A549 (cell line): ENCODE results near the gene NIN. TPM values are rescaled to one million over a fixed set of nuclear protein-coding genes. Genes with fewer than 3 reads are reported as not detected.

Experiments
- ATAC-seq, 2 experiments: fragments of 200-7000 bp in 1 of 2; fragments of >200 bp in 1 of 2; cut with Nextera tagmentation in 1 of 2; cut with Tn5 transposase in 1 of 2; 3 replicates each; pipeline versions ENCODE4 v1.8.0 to v1.9.1; 2018 to 2020; ENCODE audit warnings: mild to moderate bottlenecking in 1 of 2, moderate library complexity in 1 of 2
- CTCF ChIA-PET: fragments of 300-600 bp; sonication (Branson Sonifier 250); formaldehyde crosslinking; extraction: SDS; loops from one replicate; lab custom pipeline; 2021; ENCODE audit warnings: antibody characterized with exemption, inconsistent platforms; lab: Yijun Ruan, JAX
- POLR2A ChIA-PET: fragments of 350-600 bp; formaldehyde crosslinking; extraction: SDS; loops from one replicate; lab custom pipeline; 2021; ENCODE audit warnings: antibody characterized with exemption, inconsistent platforms; lab: Yijun Ruan, JAX
- DNase-seq, 2 experiments: peaks; one replicate each; pipeline versions ENCODE4 v3.0.0 to v3.0.0-alpha.2; 2011 to 2016; ENCODE audit warnings: low read depth in 1 of 2, low spot score in 1 of 2
- FAIRE-seq: peaks from 2 replicates; lab custom pipeline; 2011; peaks lifted over from hg19 to GRCh38; lab: Jason Lieb, UNC
- H3K27ac ChIP-seq, 2 experiments: fragments of >200 bp; sonication (Bioruptor Twin); formaldehyde crosslinking; 3 replicates each; pipeline ENCODE4 v1.5.1; 2016 to 2017
- H3K4me1 ChIP-seq: fragments of >200 bp; sonication (Bioruptor Twin); formaldehyde crosslinking; 3 replicates; pipeline ENCODE4 v1.6.1; 2016
- H3K4me2 ChIP-seq: fragments of >200 bp; sonication (Bioruptor Twin); formaldehyde crosslinking; 3 replicates; pipeline ENCODE4 v1.6.1; 2016
- H3K4me3 ChIP-seq: fragments of >200 bp; sonication (Bioruptor Twin); formaldehyde crosslinking; 3 replicates; pipeline ENCODE4 v1.5.1; 2016
- H3K9me3 ChIP-seq: fragments of >200 bp; sonication (Bioruptor Twin); formaldehyde crosslinking; 3 replicates; pipeline ENCODE4 v1.6.1; 2016
- CBX8 ChIP-seq: fragments of 200-600 bp; sonication (generic); IDR thresholded peaks from 2 replicates; pipeline ENCODE4 v1.6.1; 2016
- CHD4 ChIP-seq: fragments of 200-600 bp; sonication (generic); IDR thresholded peaks from 2 replicates; pipeline ENCODE4 v1.6.1; 2016; ENCODE audit warnings: antibody characterized with exemption, mild to moderate bottlenecking, borderline replicate concordance
- EHMT2 ChIP-seq: fragments of 200-600 bp; sonication (generic); IDR thresholded peaks from 2 replicates; pipeline ENCODE4 v1.6.1; 2016; ENCODE audit warnings: antibody characterized with exemption, low read depth, mild to moderate bottlenecking, moderate library complexity
- FOSB ChIP-seq: fragments of 250-450 bp; sonication (Bioruptor Pico); IDR thresholded peaks from 2 replicates; pipeline ENCODE4 v1.5.0; 2020; ENCODE audit warnings: mild to moderate bottlenecking, moderate library complexity
- GATA3 ChIP-seq: IDR thresholded peaks from 2 replicates; pipeline ENCODE4 v1.6.1; 2012; ENCODE audit warnings: borderline replicate concordance
- HDAC2 ChIP-seq: fragments of 200-600 bp; sonication (generic); IDR thresholded peaks from 2 replicates; pipeline ENCODE4 v1.6.1; 2016
- HOXB13 ChIP-seq: fragments of 250-450 bp; sonication (Bioruptor Pico); IDR thresholded peaks from 2 replicates; pipeline ENCODE4 v1.5.0; 2020; ENCODE audit warnings: low read depth, mild to moderate bottlenecking, moderate library complexity
- JUNB ChIP-seq: fragments of >200 bp; sonication (Bioruptor Twin); formaldehyde crosslinking; IDR thresholded peaks from 2 replicates; pipeline ENCODE4 v1.6.1; 2016
- KDM1A ChIP-seq: fragments of 200-600 bp; sonication (generic); IDR thresholded peaks from 2 replicates; pipeline ENCODE4 v1.6.1; 2016; ENCODE audit warnings: low read depth, mild to moderate bottlenecking
- MYC ChIP-seq: IDR thresholded peaks from 2 replicates; pipeline ENCODE4 v1.6.1; 2012; ENCODE audit warnings: mild to moderate bottlenecking, inconsistent platforms, low read length, improper control_type of control experiment, borderline replicate concordance
- NFE2L2 ChIP-seq: fragments of 150-350 bp; conservative IDR thresholded peaks from 2 replicates; pipeline ENCODE4 v1.6.1; 2014; ENCODE audit warnings: low read length
- POLR2A ChIP-seq: IDR thresholded peaks from 2 replicates; pipeline ENCODE4 v1.6.1; 2012; ENCODE audit warnings: mild to moderate bottlenecking, low read length
- POLR2AphosphoS2 ChIP-seq: conservative IDR thresholded peaks from 2 replicates; pipeline ENCODE4 v1.6.1; 2012; ENCODE audit warnings: low read length, improper control_type of control experiment, inconsistent platforms
- RNF2 ChIP-seq: fragments of 200-600 bp; sonication (generic); IDR thresholded peaks from 2 replicates; pipeline ENCODE4 v1.6.1; 2016; ENCODE audit warnings: low read depth, mild to moderate bottlenecking, antibody characterized with exemption, moderate library complexity, borderline replicate concordance
- TP53 ChIP-seq: fragments of 250-450 bp; sonication (Bioruptor Pico); IDR thresholded peaks from 2 replicates; pipeline ENCODE4 v1.5.0; 2021; ENCODE audit warnings: mild to moderate bottlenecking, moderate library complexity
- ZC3H11A ChIP-seq: fragments of 450-650 bp; IDR thresholded peaks from 2 replicates; pipeline ENCODE4 v1.6.1; 2014; ENCODE audit warnings: antibody characterized with exemption, mild to moderate bottlenecking
- ZFP36 ChIP-seq: fragments of 450-650 bp; IDR thresholded peaks from 2 replicates; pipeline ENCODE4 v1.6.1; 2014; ENCODE audit warnings: borderline replicate concordance; ENCODE audit not compliant: partially characterized antibody
- ZNF302 ChIP-seq: fragments of 250-450 bp; sonication (Bioruptor Pico); IDR thresholded peaks from 2 replicates; pipeline ENCODE4 v1.9.0; 2021; ENCODE audit warnings: inconsistent platforms, mild to moderate bottlenecking, moderate library complexity
- WGBS: methylation state at CpG from one replicate; pipeline ENCODE4 v1.1.6; 2017; ENCODE audit errors: missing lambda C conversion rate; 5-methylcytosine and 5-hydroxymethylcytosine counted together
- polyA plus RNA-seq, 4 experiments: library from polyadenylated mRNA; depleted of rRNA in 3 of 4; stranded (reverse); fragments of >200 nt; fragmentation: RNase III in 1 of 4; extraction: RNeasy Plus Mini Kit Qiagen cat#74134 plus additional on column Dnase treatment in 1 of 4; gene quantifications; 2 replicates in 3 of 4; 3 replicates in 1 of 4; pipeline ENCODE4 v1.2.3, GENCODE V29; 2011 to 2017
- TF ChIP-seq, protein P1 (sequence below): IDR thresholded peaks from 2 replicates; pipeline ENCODE4 v1.6.1; 2012
- TF ChIP-seq, protein P2 (sequence below): fragments of 450-650 bp; IDR thresholded peaks from 2 replicates; pipeline ENCODE4 v1.6.1; 2014; ENCODE audit warnings: antibody characterized with exemption
- TF ChIP-seq, protein P3 (sequence below): fragments of 250-450 bp; sonication (Bioruptor Pico); IDR thresholded peaks from 2 replicates; pipeline ENCODE4 v1.5.0; 2021; ENCODE audit warnings: mild to moderate bottlenecking, moderate library complexity, borderline replicate concordance
- TF ChIP-seq, protein P4 (sequence below): fragments of >200 bp; sonication (Bioruptor Twin); formaldehyde crosslinking; IDR thresholded peaks from 3 replicates; pipeline ENCODE4 v1.6.1; 2016

Gene NIN
- polyA plus RNA-seq, 2 of the 4 experiments (the other 2 are of a cell fraction), result 12.4 to 19.5 TPM

DNA sequence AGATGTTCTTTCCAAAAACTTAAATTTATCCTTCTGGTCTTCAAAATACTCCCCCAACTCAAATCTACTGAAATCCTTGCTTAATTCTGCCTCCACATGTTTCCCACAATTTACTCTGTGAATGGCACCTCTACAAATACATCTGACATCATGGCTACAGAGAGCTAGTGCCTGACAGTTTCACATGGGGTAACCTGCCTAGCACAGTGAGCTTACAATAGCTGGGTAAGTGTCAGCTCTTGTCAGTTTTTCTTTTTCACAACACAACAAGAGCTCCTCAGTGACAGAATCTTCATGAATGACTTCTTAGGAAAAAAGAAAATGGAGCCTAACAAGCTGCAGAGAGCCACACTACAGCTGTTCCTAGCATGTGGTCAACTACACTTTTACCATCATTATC lies 54.4 kb downstream of the NIN start:
- H3K4me2 ChIP-seq, result no peak overlapping the region

DNA sequence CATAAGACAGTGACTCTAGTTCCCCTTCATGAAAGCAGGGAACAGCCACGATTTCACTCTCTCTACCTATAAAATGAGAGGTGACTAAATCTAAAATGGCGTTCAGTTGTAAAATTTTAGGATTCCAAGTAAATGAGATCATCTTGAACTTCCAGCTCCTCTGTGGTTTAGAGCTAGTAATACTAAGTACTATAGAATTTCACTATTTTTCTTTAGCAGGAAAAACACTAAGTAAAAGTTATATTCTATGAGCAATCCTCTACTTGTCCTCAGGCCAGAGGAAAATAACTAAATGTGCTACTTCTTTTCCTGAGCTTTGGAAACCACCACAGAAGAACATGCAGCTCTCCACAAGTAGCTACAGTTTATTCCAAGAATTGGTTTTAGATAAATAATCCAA lies 55.6 kb downstream of the NIN start:
- H3K4me1 ChIP-seq, result peaks cover 5% of the 10 kb centered on the region; the same call in 1 of the 3 replicates
- CTCF ChIA-PET, result interaction anchor here (0.8 to 8.6 kb wide), 13 partner anchors 9 to 498 kb away, joined by 3 to 151 read pairs (median 30); no protein-coding TSS in a partner anchor
- H3K4me2 ChIP-seq, result no peak overlapping the region
- TF ChIP-seq POLR2A, result no peak
- TF ChIP-seq HDAC2, result no peak
- TF ChIP-seq ZNF302 (CRISPR knock-in tag), result no peak
- no peak for TF ChIP-seq NFE2L2
- no peak for TF ChIP-seq RNF2
- no peak for TF ChIP-seq JUNB
- TF ChIP-seq TP53 (CRISPR knock-in tag), result no peak
- TF ChIP-seq, all 56 proteins: peak for 0
- DNase-seq (no peak), FAIRE-seq (no peak), ATAC-seq (no peak)
- POLR2A ChIA-PET, result interaction anchor here (0.6 to 3.9 kb wide), 2 partner anchors 10 to 107 kb away, joined by 13 to 20 read pairs; partner anchors contain the start of gene SAV1
- Histone ChIP-seq H3K4me3 (no peak overlapping the region), H3K9me3 (no peaks in the 10 kb centered on the region), H3K27ac (no peak overlapping the region)
- WGBS, result 32% methylated on average over 2 of the region's 2 CpGs

More for the DNA sequence above, 54.4 kb downstream of the NIN start:
- FAIRE-seq (no peak), ATAC-seq (no peak), DNase-seq (no peak)
- POLR2A ChIA-PET, result interaction anchor here (3.9 kb wide), 1 partner anchor 108 kb away, joined by 20 read pairs; the partner anchor contains the start of gene SAV1
- CTCF ChIA-PET, result interaction anchor here (1.2 to 8.6 kb wide), 17 partner anchors 11 to 236 kb away, joined by 3 to 151 read pairs (median 18); no protein-coding TSS in a partner anchor
- Histone ChIP-seq H3K4me1 (peaks cover 5% of the 10 kb centered on the region; the same call in 1 of the 3 replicates), H3K9me3 (no peaks in the 10 kb centered on the region), H3K4me3 (no peak overlapping the region), H3K27ac (no peak overlapping the region)
- TF ChIP-seq POLR2AphosphoS2 (no peak), KDM1A (no peak), CHD4 (no peak), MYC (no peak), POLR2A (no peak), HOXB13 (CRISPR knock-in tag) (no peak)
- TF ChIP-seq, protein P1, sequence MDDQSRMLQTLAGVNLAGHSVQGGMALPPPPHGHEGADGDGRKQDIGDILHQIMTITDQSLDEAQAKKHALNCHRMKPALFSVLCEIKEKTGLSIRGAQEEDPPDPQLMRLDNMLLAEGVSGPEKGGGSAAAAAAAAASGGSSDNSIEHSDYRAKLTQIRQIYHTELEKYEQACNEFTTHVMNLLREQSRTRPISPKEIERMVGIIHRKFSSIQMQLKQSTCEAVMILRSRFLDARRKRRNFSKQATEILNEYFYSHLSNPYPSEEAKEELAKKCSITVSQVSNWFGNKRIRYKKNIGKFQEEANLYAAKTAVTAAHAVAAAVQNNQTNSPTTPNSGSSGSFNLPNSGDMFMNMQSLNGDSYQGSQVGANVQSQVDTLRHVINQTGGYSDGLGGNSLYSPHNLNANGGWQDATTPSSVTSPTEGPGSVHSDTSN, result no peak
- TF ChIP-seq, protein P2, sequence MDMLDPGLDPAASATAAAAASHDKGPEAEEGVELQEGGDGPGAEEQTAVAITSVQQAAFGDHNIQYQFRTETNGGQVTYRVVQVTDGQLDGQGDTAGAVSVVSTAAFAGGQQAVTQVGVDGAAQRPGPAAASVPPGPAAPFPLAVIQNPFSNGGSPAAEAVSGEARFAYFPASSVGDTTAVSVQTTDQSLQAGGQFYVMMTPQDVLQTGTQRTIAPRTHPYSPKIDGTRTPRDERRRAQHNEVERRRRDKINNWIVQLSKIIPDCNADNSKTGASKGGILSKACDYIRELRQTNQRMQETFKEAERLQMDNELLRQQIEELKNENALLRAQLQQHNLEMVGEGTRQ, result no peak
- TF ChIP-seq, protein P3, sequence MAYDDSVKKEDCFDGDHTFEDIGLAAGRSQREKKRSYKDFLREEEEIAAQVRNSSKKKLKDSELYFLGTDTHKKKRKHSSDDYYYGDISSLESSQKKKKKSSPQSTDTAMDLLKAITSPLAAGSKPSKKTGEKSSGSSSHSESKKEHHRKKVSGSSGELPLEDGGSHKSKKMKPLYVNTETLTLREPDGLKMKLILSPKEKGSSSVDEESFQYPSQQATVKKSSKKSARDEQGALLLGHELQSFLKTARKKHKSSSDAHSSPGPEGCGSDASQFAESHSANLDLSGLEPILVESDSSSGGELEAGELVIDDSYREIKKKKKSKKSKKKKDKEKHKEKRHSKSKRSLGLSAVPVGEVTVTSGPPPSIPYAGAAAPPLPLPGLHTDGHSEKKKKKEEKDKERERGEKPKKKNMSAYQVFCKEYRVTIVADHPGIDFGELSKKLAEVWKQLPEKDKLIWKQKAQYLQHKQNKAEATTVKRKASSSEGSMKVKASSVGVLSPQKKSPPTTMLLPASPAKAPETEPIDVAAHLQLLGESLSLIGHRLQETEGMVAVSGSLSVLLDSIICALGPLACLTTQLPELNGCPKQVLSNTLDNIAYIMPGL (CRISPR knock-in tag), result no peak

DNA sequence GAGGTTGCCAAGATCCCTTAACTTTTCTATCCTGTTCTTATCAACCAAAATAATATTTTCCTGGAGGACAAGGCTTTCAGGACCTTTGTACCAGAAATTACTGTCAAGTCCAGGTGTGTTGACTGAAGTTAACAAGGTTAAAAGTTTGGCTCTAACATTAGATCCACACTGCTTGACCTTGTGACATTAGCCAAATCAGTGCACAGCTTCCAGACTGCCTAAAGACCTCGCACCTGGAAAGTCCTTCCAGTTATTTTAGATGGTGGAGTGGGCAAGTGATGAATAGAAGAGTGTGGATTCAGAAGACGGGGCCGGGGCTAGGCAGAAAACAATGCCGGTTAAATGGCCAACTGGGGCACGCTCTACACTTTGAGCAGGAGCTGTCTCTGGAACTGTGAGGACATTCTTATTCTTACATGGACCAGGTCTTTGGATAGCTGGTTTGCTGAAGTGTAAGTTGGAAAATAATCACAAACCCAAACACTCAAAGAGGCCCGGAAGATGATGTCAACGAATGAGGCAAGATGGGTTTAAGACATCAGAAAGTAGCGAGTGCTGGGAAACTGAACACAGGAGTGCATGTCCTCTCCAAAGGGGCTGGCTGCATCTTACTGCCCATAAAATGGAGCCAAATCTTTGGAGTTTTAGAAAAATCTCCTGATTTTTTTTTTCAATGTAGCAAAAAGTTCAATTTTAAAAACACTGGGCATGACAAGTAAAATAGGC lies 56.3 kb downstream of the NIN start:
- Histone ChIP-seq H3K4me2 (no peak overlapping the region), H3K27ac (no peak overlapping the region), H3K9me3 (no peaks in the 10 kb centered on the region), H3K4me3 (no peak overlapping the region), H3K4me1 (peaks cover 5% of the 10 kb centered on the region; the same call in 1 of the 3 replicates)
- ChIA-PET CTCF (interaction anchor here (0.7 to 8.6 kb wide), 23 partner anchors 10 to 497 kb away, joined by 3 to 151 read pairs (median 6); no protein-coding TSS in a partner anchor), POLR2A (interaction anchor here (1.8 to 3.9 kb wide), 1 partner anchor 106 kb away, joined by 15 to 20 read pairs; the partner anchor contains the start of gene SAV1)
- 89% methylated on average over 8 of the region's 8 CpGs for WGBS
- DNase-seq (no peak), FAIRE-seq (no peak), ATAC-seq (no peak)
- TF ChIP-seq, protein P4, sequence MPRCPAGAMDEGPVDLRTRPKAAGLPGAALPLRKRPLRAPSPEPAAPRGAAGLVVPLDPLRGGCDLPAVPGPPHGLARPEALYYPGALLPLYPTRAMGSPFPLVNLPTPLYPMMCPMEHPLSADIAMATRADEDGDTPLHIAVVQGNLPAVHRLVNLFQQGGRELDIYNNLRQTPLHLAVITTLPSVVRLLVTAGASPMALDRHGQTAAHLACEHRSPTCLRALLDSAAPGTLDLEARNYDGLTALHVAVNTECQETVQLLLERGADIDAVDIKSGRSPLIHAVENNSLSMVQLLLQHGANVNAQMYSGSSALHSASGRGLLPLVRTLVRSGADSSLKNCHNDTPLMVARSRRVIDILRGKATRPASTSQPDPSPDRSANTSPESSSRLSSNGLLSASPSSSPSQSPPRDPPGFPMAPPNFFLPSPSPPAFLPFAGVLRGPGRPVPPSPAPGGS, result no peak
- TF ChIP-seq ZC3H11A, result no peak
- TF ChIP-seq EHMT2, result no peak
- no peak for TF ChIP-seq FOSB
- TF ChIP-seq GATA3, result no peak
- no peak for TF ChIP-seq ZFP36
- TF ChIP-seq CBX8, result no peak
